Measurements from ENCODE around the gene MMP15.

MMP15 gene

DNA sequence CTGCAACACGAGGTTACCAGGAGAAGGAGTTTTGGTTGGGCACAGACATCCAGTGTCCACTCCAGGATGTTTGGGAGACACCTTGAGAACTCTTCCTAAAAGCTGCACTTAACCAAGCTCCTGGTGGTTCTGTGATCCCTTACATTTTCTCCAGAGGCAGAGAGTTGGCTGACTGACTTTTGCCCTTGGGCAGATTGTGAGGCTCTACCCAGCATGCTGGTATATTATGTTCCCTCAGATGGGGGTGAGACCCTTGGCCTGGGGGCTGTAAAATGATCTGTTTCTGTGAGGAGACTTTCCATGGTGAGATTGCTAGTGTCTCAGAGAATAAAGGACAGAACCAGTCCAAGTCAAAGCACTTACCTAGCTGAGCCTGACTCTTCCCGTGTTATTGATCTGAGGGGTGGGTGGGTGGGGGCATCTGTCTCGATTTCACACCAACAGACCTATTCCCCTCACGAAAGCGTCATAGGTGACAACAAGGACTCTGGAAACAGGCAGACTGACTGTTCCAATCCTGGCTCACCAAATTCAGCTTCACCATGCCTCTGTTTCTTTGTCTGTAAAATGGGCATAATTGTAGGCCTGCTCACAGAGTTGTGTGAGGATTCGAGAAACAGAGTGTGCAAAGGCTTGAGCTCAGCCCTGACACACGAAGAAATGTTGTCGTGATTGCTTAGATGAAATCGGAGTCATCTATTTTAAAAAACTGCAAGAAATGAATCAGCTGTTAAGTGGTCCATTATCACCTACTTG lies 12.2 kb upstream of the MMP15 start:
- no peak for FAIRE-seq
- no peak for DNase-seq (ENCODE audit: extremely low spot score, insufficient read length, low read depth)

DNA sequence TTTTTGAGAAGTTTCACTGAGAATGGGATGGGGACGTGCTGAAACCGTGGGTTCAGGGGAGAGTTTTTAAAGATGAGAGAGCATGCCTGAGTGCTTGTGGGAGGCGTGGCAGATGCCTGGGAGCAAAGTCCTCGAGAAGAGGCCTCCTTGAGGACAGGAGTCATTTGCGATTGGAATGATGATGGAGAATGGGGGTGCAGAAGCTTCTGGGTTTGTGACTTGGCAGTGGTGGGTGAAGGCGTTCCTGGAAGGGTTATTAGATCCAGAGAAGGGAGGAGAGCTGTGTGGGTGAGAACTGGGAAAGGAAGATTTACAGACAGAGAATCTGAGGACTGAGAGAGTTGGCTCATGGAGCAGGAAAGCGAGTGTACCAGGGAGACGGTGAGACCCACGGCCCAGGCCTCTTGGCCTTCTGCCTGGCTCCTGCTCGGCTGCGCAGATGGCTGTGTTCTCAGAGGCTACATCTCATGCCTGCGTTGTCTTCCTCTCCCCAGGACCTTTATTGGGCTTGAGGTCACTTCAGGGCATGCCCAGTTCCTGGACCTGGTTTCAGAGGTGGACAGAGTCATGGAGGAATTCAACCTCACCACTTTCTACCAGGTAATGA lies 8.6 kb upstream of the MMP15 start:
- no peak for DNase-seq (ENCODE audit: extremely low spot score, insufficient read length, low read depth)
- FAIRE-seq: no peak

DNA sequence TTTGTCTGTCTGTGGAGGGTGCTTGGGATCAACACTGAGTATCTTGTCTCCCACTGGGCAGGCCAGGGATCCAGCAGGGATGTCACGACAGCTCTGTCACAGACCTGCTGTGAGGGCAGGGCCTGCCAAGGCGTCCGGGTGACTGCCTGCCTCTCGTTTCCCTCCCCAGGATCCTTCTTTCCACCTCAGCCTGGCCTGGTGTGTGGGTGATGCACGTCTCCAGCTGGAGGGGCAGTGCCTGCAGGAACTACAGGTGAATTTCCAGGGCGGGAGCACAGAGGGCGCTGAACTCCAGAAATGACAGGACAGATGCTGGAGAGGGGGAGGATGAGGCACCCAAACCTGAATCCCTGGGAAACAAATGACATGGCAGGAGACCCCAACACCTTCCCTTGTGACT lies 6.8 kb upstream of the MMP15 start:
- FAIRE-seq (no peak), DNase-seq (ENCODE audit: extremely low spot score, insufficient read length, low read depth) (no peak)

DNA sequence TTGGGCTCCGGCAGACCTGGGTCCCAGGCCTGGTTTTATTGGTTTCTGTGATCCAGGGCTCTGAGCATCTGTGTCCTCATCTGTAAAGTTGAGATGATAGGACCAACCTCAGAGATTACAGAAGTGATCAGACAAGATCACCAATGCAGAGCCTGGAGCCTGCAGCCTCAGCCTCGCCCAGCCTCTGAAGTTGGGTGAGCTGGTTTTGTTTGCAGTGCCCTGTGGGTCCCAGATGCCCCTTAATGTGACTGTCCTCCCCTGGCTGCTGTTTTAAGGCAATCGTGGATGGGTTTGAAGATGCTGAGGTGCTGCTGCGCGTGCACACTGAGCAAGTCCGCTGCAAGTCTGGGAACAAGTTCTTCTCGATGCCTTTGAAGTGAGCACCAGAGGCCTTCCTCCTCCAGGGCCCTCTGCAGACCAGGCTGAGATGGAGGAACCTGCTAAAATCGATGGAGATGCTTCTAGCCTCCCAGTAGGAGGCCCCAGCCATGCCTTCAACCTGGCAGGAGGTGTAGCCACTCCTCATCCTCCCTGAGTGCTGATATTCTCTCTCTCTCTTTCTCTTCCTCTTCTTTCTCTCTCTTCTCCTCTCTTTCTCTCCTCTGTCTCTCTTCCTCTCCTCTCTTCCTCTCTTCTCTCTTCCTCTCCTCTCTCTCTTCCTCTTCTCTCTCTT lies 5.6 kb upstream of the MMP15 start:
- FAIRE-seq: no peak
- no peak for DNase-seq (ENCODE audit: extremely low spot score, insufficient read length, low read depth)

DNA sequence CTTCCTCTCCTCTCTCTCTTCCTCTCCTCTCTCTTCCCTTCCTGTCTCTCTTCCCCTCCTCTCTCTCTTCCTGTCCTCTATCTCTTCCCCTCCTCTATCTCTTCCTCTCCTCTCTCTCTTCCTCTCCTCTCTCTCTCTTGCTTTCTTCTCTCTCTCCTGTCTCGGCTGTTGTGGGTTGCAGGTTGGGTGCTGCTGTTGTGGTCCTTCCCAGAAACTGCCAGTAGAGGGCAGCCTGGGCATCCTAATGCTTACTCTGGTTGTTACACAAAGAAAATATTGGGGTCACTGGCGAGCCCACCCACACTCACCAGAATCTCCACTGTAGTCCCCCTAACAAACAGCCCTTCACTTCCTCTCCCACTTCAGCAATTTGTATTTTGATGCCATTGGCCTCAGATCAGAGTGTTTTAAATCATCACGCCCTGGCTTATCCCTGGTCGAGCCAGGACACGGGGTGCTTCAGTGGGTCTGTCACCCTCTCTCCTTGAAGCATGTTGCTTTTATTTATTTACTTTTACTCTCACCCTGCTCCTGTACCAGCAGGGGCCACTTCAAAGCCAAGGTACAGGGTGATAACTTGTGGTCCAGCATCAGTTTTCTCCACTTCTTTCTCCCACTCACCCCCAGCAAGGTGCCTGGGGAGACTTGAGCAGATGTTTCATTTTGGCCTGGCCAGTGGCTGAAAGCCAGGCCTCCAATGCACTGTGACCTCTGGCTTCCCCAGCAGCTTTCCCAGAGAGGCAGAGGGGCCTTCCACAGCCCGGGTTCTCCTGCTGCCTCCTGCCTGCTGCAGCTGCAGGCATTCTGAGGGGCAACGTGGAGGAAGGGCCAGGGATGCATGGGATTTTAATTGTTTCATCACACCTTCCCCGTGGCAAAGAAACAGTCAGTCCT lies 4.7 kb upstream of the MMP15 start:
- FAIRE-seq (peak; percentile 67), DNase-seq (ENCODE audit: extremely low spot score, insufficient read length, low read depth) (no peak)

DNA sequence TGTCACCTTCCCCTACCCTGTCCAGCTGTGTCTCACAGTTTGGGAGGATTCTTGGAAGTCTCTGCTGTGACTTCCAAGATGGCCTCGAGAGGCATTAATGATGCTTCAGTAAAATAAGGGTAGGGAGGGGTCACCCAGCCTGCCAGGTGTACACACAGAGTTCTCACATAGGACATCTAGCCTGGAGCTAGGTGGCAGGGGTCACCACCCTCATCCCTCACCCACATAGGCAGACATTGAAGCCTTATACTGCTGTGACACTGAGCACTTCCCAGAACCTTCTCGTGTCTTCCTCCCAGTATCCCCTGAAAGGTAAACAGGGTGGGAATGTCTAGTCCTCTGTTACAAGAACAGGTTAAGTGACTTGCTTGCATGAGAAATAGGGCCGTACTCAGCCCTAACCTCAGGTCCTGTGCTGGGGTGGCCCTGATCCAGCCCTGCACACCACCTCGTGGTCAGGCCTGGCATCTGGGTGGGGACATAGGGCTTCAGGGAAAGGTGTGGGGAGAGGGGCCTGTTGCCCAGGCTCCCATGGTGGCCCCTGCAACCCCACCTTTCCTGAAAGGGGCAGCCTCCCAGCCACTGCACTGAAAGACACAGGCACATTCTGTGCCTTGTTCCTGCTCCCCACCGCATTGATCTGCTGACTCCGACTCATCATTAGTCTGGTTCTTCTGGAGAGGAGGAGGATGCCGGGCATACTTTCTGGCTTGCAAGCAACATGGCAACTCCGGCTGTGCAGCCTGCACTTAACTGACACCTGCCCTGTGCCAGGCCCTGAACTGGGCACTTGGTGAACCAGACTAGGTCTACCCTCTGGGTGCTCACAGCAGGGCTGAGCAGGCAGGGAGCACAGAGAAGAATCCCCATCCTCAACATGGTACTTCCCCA lies 3.6 kb upstream of the MMP15 start:
- DNase-seq (ENCODE audit: extremely low spot score, insufficient read length, low read depth) (no peak), FAIRE-seq (no peak)

DNA sequence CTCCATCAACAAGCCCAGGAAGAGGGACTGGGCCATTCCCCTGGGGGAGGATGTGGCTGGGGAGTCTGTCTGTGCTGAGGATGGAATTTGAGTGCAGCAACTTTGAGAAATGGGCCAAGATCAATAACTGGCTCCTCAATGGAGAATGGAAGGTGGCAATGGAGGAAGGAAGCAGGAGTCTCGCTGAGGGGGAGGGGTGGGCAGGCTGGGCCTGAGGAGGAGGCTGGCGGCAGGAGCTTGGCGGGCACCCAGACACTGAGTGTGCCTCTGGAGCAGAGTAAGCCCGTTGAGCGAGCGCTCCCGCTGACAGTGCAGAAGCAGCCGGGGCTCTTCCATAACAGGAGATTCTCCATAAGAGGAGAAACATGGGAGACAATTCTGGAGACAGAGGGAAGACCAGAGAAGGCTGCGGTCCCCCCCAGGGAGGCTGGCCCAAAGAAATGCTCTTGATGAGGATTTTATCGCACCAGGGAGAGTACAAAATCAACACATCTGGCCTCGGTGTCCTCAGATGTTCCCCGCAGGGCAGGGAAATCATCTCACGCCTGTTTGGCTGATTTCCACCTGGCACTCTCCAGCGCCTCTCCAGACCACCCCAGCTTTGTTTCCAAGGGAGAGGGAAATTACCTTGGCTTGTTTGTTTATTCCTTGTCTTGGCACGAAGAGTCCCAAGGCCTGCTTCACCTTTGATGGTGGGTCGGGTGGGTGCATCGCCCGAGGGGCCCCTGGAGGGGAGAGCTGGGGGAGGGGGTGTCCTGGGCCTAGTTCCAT lies 2.8 kb upstream of the MMP15 start:
- FAIRE-seq: no peak
- no peak for DNase-seq (ENCODE audit: extremely low spot score, insufficient read length, low read depth)

DNA sequence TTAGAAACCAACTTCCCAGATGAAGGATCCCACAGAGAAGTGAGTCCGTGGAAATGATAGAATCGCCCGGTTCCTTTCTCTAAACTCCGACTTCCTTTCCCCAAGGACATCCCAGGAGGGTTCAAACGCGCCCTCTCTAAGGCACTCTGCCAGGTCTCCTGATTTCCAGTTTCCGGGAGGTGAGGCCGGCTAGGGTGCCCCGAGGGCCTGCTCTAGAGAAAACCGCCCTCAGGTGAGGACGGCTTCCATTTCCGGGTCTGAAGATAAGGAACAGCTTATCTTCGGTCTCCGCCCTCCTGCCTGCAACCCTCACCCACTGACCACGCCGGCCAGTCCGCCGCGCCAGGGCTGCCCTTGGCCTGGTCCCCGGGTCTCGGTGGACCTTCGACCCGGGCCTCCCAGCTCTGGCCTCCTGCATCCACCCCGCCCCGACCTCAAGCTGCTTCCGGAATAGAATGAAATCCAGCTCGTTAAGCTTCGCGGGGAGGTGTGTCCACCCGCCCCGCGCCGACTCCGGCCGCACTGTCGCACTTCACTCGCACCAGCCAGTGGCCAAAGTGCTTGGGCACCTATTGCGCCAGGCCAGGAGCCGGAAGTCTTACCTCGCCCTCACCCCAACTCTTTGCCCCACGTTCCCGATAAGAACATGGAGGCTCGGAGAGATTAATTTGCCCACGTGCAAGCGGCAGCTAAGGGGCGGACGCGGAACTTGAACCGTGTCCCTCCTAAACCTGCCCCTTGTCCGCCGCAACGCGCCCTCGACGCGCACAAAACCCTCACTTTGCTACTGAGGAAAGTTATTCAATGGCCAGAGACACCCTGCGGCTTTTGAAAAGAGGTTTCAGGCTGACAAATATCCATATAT lies 836 bp upstream of the MMP15 start:
- DNase-seq (ENCODE audit: extremely low spot score, insufficient read length, low read depth): no peak

DNA sequence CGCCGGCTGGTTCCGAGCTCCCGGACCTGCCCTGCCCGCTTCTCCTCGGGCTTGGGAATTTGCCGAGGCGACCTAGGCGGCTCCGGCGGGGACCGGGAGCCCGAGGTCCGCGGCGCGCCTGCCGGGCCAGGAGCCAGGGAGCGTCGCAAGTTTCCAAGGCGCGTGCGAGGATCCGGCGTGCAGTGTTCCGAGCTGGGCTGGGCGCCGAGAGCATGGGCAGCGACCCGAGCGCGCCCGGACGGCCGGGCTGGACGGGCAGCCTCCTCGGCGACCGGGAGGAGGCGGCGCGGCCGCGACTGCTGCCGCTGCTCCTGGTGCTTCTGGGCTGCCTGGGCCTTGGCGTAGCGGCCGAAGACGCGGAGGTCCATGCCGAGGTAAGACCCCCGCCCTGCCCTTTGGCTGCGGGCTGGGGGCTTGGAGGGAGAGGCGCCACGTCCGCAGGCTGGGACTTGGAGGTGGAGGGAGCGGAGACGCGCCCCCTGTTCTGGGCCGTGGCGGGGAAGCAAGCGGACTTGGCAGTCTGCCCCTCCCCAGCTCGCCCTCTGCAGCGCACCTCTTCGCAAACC lies 668 bp downstream of the MMP15 start:
- DNase-seq (ENCODE audit: extremely low spot score, insufficient read length, low read depth) (no peak), FAIRE-seq (no peak)

More for the DNA sequence above, 836 bp upstream of the MMP15 start:
- no peak for FAIRE-seq

DNA sequence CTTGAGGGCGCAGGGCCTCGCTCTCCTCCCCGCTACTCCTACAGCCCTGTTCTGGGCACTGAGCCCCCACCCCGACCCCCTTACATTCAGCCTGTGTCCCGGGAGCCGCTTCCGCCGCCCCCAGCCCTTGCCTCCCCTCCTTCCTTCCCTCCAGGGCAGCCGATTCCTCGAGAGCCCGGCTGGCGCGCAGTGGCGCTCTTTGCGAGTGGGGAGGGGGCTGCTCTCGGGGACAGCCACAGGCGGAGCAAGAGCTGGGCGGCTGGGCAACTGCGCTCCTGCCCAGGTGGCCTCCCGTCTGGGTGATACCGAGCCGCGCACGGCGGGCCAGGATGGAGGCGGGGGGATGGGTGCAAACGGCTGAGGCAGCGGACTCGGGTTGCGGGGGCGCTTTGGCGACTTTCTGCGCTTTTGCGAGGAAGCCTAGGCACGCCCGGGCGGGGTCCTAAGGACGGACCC lies 1.2 kb downstream of the MMP15 start:
- no peak for DNase-seq (ENCODE audit: extremely low spot score, insufficient read length, low read depth)
- no peak for FAIRE-seq

DNA sequence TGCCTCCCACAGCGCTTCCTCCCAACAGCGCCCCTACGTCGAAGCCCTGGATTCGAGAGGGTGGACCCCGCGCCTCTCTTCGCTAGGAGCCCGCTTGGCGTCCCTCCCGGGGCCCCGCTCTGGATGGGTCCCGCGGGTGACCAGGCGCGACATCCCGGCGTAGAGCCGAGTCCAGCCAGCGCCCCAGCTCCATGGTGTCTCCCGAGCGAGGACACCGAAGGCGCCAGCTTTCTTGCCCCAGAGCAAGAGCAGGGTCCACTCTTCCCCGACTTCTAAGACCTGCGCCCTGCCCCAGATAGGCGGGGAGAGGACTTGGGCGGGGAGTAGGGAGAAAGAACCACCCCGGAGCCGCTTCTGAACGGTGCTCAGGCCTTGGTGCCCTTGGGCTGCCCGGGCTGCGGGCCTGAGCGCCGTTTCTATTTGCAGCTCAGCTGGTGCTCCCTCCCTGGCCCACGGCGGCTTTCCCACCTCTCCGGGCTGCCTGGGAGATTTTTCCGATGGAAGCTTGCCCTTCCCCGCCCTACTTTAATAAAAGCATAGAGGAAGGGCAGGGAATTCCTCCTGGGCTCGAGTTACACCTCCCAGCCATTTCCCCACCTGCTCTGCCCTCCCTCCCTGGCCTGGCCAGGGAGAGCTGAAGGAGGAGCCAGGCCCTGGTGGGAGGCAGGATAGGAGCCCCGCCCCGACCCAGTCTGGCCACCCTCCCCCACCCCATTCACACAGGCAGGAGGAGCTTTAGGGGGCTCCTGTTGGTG lies 1.8 kb downstream of the MMP15 start:
- FAIRE-seq (no peak), DNase-seq (ENCODE audit: extremely low spot score, insufficient read length, low read depth) (no peak)

DNA sequence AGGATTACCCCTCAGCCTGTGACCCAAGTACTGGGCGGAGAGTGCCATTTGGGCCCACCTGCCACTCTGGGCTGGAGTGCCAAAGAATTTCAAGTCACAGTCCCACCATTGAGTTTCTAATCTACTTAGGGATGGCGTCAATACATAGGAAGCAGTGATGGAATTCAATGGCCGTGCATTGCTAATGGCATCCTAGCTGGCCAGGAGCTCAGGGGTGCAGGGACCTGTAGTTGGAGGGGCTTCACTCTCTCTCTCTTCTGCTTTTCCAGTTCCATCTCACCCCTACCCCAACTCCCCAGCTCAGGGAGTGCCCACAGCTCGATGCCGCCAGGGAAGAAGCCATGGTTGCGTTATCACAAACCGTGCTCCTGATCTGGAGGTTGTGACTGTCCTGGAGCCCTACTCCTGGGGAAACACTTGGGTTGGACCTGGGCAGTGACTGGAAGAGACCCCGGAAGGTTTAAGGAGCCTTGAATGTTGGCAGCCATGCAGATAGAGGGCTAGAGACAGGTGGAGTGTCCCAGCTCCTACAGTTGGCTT lies 2.4 kb downstream of the MMP15 start:
- no peak for FAIRE-seq
- no peak for DNase-seq (ENCODE audit: extremely low spot score, insufficient read length, low read depth)

DNA sequence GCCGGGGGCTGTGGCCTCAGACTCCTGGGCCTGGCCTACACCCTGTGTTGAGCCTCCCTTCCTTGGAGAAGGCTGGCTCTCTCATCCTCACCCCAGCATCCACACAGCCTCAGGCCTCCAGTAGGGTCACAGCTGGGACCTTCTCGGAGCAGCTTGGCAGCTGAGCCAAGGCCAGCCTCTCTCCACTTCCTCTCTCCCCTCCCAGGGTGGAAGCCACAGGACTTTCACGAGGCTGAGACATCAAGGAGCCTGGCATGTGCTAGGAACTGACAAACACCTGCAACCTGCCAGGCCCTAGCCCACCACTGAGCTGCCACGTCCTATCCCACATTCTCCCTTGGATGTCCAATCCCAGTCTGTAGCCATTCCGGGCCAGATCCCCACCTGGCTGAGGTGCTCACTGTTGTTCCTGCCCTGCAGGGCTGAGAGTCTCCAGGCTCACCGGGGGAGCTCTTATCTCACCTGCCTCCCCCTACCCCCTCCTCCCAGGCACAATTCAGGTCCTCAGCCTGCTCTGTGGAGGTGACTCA lies 3.1 kb downstream of the MMP15 start:
- no peak for DNase-seq (ENCODE audit: extremely low spot score, insufficient read length, low read depth)

DNA sequence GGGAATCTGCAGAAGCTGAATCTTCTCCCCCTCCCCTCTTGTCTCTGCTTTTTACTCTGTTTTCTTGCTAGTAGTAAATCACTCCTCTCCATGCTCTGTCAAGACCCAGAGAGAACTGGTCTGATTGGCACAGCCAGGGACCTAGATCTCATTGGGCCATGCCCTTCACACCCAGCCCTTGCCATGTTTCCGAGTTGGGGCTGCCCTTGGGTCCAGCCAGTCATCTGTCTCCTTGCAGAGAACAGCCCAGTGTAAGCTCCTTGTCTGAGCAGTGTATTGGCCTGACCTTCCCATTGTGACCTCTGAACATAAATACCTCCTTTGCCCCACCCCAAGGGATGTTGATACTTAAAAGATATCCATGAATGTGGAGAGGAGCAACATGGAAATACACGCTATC lies 3.9 kb downstream of the MMP15 start:
- no peak for FAIRE-seq
- no peak for DNase-seq (ENCODE audit: extremely low spot score, insufficient read length, low read depth)

More for the DNA sequence above, 3.1 kb downstream of the MMP15 start:
- no peak for FAIRE-seq

DNA sequence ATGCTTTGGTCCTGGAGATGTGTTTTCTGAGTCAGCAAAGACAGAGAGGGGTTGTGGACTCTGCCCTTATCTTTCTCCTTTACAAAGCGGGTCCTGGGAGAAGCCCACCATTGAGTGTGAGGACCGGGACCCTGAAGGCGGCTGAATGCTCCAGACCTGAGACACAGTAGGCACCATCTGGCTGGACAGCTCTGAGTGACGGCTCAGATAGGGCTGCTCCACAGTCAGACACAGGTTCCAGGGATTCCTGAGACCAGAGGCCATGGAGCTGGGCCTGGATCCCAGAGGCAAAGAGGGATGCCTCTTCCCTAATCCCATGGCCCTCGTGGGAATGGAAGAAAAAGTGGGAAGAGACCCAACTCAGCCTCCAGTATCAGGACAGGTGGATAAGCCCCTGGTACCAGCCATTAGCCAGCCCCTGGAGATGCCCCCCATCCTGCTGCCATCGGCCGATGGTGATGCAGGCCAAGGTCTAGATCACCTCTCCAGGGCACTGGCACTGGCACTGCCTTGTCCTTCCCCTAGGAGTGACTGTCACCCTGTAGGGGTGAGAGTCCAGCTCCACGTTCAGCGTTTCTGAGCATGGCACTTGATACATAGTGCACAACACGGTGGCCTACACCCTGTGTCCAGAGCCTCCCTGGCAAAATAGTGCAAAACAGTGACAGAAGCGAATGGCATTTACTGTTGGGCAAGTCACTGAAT lies 4.7 kb downstream of the MMP15 start:
- DNase-seq (ENCODE audit: extremely low spot score, insufficient read length, low read depth) (no peak), FAIRE-seq (no peak)
